Endothelial cell of umbilical vein (primary cell): ENCODE data around the gene ZNF593. TPM values are rescaled to one million over a fixed set of nuclear protein-coding genes. Genes with fewer than 3 reads are reported as not detected.

Experiments used
- BruUV-seq: library from RNA; stranded (reverse); fragments of 400-500 nt; replicated peaks from 2 replicates; lab custom pipeline; 2021; lab: Mats Ljungman, UMichigan
- CTCF ChIA-PET: fragments of 300-600, 350-600 bp; sonication (Branson Sonifier 250); formaldehyde crosslinking; loops from one replicate; lab custom pipeline; 2021; ENCODE audit warnings: antibody characterized with exemption, inconsistent platforms; lab: Charles Lee
- POLR2A ChIA-PET: fragments of 300-600, 350-600 bp; sonication (Branson Sonifier 250); formaldehyde crosslinking; loops from one replicate; lab custom pipeline; 2021; ENCODE audit warnings: antibody characterized with exemption, inconsistent platforms; lab: Charles Lee
- DNase-seq: peaks from one replicate; pipeline ENCODE4 v3.0.0-alpha.2; 2011; ENCODE audit warnings: low read depth, low spot score
- FAIRE-seq: peaks from 2 replicates; lab custom pipeline; 2011; peaks lifted over from hg19 to GRCh38; lab: Jason Lieb, UNC
- H2AFZ ChIP-seq: 2 replicates; pipeline ENCODE4 v1.6.0; 2012; ENCODE audit warnings: low read depth, low read length, control low read depth, inconsistent platforms
- H3K27ac ChIP-seq: 2 replicates; pipeline ENCODE4 v1.5.1; 2011; ENCODE audit warnings: low read depth, mild to moderate bottlenecking, control low read depth, low read length, moderate library complexity; ENCODE audit not compliant: insufficient read depth
- H3K27me3 ChIP-seq, 2 experiments: 2 replicates each; pipeline versions ENCODE4 v1.6.0 to v1.6.1; 2011; ENCODE audit warnings: low read length in 2 of 2, mixed read lengths in 1 of 2; ENCODE audit not compliant: control insufficient read depth in 2 of 2, insufficient read depth in 2 of 2
- H3K36me3 ChIP-seq, 2 experiments: 2 replicates in 1 of 2; 3 replicates in 1 of 2; pipeline ENCODE4 v1.5.1; 2011; ENCODE audit warnings: low read length in 2 of 2, mild to moderate bottlenecking in 1 of 2, moderate library complexity in 1 of 2; ENCODE audit not compliant: control insufficient read depth in 2 of 2, insufficient read depth in 2 of 2; ENCODE audit errors: extremely low read depth in 1 of 2
- H3K4me1 ChIP-seq: 3 replicates; pipeline ENCODE4 v1.5.1; 2011; ENCODE audit warnings: mild to moderate bottlenecking, low read length; ENCODE audit not compliant: control insufficient read depth, insufficient read depth; ENCODE audit errors: extremely low read depth
- H3K4me2 ChIP-seq: 2 replicates; pipeline ENCODE4 v1.6.1; 2011; ENCODE audit warnings: low read length, control low read depth, mixed read lengths; ENCODE audit not compliant: insufficient read depth
- H3K4me3 ChIP-seq, 3 experiments: fragments of 200-600 bp in 1 of 3; sonication (generic), shearing (Covaris generic) in 1 of 3; replicated peaks in 1 of 3; 2 replicates each; pipeline ENCODE4 v1.5.1; 2011 to 2016; ENCODE audit warnings: control low read depth in 3 of 3, low read length in 3 of 3, mild to moderate bottlenecking in 2 of 3, inconsistent platforms in 1 of 3, low read depth in 1 of 3, moderate library complexity in 1 of 3; ENCODE audit not compliant: insufficient read depth in 1 of 3
- H3K79me2 ChIP-seq: 2 replicates; pipeline ENCODE4 v1.6.0; 2012; ENCODE audit warnings: low read length, inconsistent platforms; ENCODE audit not compliant: control insufficient read depth, insufficient read depth
- H3K9ac ChIP-seq: replicated peaks from 2 replicates; pipeline ENCODE3; 2011; ENCODE audit warnings: low read length, control low read depth; ENCODE audit not compliant: insufficient read depth; ENCODE audit errors: extremely low read depth
- H3K9me1 ChIP-seq: replicated peaks from 3 replicates; pipeline ENCODE4 v1.6.0; 2011; ENCODE audit warnings: mild to moderate bottlenecking, low read length; ENCODE audit not compliant: control insufficient read depth, insufficient read depth; ENCODE audit errors: extremely low read depth
- H3K9me3 ChIP-seq: replicated peaks from 2 replicates; pipeline ENCODE4 v1.5.1; 2012; ENCODE audit warnings: low read length, inconsistent platforms; ENCODE audit not compliant: control insufficient read depth, insufficient read depth
- H4K20me1 ChIP-seq: replicated peaks from 2 replicates; pipeline ENCODE3; 2011; ENCODE audit warnings: mild to moderate bottlenecking, low read length; ENCODE audit not compliant: control insufficient read depth, insufficient read depth; ENCODE audit errors: extremely low read depth
- EZH2 ChIP-seq: IDR thresholded peaks from 2 replicates; pipeline ENCODE4 v1.6.1; 2012; ENCODE audit warnings: borderline replicate concordance, low read depth, mild to moderate bottlenecking, moderate library complexity, low read length, inconsistent platforms; ENCODE audit not compliant: severe bottlenecking
- FOS ChIP-seq: IDR thresholded peaks from 2 replicates; pipeline ENCODE4 v1.6.1; 2011; ENCODE audit warnings: mild to moderate bottlenecking, low read length, moderate library complexity, borderline replicate concordance; ENCODE audit not compliant: insufficient read depth
- GATA2 ChIP-seq: IDR thresholded peaks from 2 replicates; pipeline ENCODE4 v1.7.0; 2011; ENCODE audit warnings: low read depth, mild to moderate bottlenecking, moderate library complexity, mixed read lengths, low read length; ENCODE audit not compliant: insufficient read length, insufficient read depth
- JUN ChIP-seq: IDR thresholded peaks from 2 replicates; pipeline ENCODE4 v1.6.1; 2011; ENCODE audit warnings: borderline replicate concordance, low read depth; ENCODE audit not compliant: insufficient read length, insufficient read depth
- MAX ChIP-seq: IDR thresholded peaks from 2 replicates; pipeline ENCODE4 v1.6.1; 2011; ENCODE audit not compliant: insufficient read depth, insufficient read length
- MYC ChIP-seq: IDR thresholded peaks from one replicate; pipeline ENCODE4 v1.6.1; 2011; ENCODE audit warnings: mild to moderate bottlenecking, low read depth, low read length
- POLR2A ChIP-seq: IDR thresholded peaks from 2 replicates; pipeline ENCODE4 v1.6.1; 2012; ENCODE audit warnings: low read depth, mild to moderate bottlenecking, control low read depth, low read length
- POLR2AphosphoS5 ChIP-seq: IDR thresholded peaks from 2 replicates; pipeline ENCODE4 v1.6.1; 2012; ENCODE audit warnings: low read depth, mild to moderate bottlenecking, control low read depth, low read length, moderate library complexity; ENCODE audit not compliant: insufficient read depth
- dilution Hi-C: fragments of 300-500 bp; cut with MboI; formaldehyde crosslinking; loops from one replicate; pipeline ENCODE4 v1.15.0; 2019; ENCODE audit warnings: low sequenced_read_pairs; ENCODE audit not compliant: extremely low pct_ligation_motif_present
- intact Hi-C: fragments of 100-400 bp; cut with micrococcal nuclease; formaldehyde crosslinking; loops from one replicate; pipeline ENCODE4 v1.10.0; 2022
- polyA plus RNA-seq, 4 experiments: library from polyadenylated mRNA; depleted of rRNA in 3 of 4; stranded (reverse) in 3 of 4; unstranded in 1 of 4; fragments of >200 nt; gene quantifications; 2 replicates each; pipeline versions ENCODE4 v1.2.1 to v1.2.3, GENCODE V29; 2011 to 2012; ENCODE audit warnings: missing spikeins in 1 of 4
- total RNA-seq: library from RNA; stranded (reverse); gene quantifications from 2 replicates; pipeline ENCODE4 v1.2.3, GENCODE V29; 2021
- TF ChIP-seq, protein P1 (sequence below), 2 donors: IDR thresholded peaks; 1 replicate in 1 of 2; 2 replicates in 1 of 2; pipeline ENCODE4 v1.5.1; 2011; ENCODE audit warnings: low read length in 2 of 2, mild to moderate bottlenecking in 2 of 2, moderate library complexity in 2 of 2, control low read depth in 1 of 2, inconsistent platforms in 1 of 2, low read depth in 1 of 2; ENCODE audit not compliant: insufficient read depth in 1 of 2; ENCODE audit errors: extremely low read depth in 1 of 2

Gene ZNF593
- total and polyA plus RNA-seq, 2 donors (not counting 3 experiments of a cell fraction or from before 2014, with no cell fraction given): 30.5 to 71.0 TPM

GRCh38 chr1:26148887-26149286 is 20.8 kb upstream of the ZNF593 start:
- no peak overlapping the region for H3K27ac ChIP-seq
- H3K9me1 ChIP-seq: no peaks in the 10 kb centered on the region
- no peak overlapping the region for H2AFZ ChIP-seq
- dilution Hi-C loops: no loop called here
- no TSS peak for BruUV-seq
- intact Hi-C loops: no loop called here
- ChIA-PET POLR2A (no interaction called here), CTCF (interaction anchor here (1.2 kb wide), 1 partner anchor 44 kb away, joined by 4 read pairs; no protein-coding TSS in a partner anchor)
- TF ChIP-seq MYC: no peak
- TF ChIP-seq FOS: no peak
- TF ChIP-seq EZH2: no peak
- TF ChIP-seq MAX: no peak
- TF ChIP-seq POLR2A: no peak
- TF ChIP-seq JUN: no peak
- no peak overlapping the region for H3K4me2 ChIP-seq
- H3K79me2 ChIP-seq: no peaks in the 10 kb centered on the region
- H4K20me1 ChIP-seq: no peaks in the 10 kb centered on the region
- no peaks in the 10 kb centered on the region for H3K4me1 ChIP-seq
- no peaks in the 10 kb centered on the region for H3K9me3 ChIP-seq
- no peak overlapping the region for H3K4me3 ChIP-seq
- no peak overlapping the region for H3K9ac ChIP-seq
- FAIRE-seq (no peak), DNase-seq (no peak)
- H3K27me3 ChIP-seq: no peaks in the 10 kb centered on the region
- no peaks in the 10 kb centered on the region for H3K36me3 ChIP-seq

DNA sequence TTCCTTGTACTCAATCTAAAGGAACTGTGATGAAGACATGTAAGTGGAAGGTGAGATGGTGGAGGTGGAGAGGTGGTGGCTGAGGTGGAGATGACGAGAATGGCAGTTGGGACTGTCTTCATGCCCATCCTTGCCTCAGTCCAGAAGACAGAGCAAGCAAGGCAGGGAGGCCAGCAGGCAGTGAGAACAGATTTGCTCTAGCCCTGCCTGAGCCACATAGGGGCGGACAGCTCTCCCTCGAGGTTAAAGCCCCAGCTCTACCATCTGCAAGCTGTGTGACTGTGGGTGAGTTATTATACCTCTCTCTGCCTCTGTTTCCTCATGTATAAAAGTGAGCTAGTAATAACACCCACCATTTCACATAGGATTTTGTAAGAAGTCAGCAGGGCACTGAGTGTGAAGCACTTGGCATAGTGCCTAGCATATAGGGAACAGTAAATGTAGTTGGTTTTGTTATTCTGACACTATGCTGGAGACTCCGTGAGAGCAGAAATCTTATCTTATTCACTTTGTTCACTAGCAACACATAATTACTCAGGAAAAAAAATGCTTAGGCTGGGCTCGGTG is 15.7 kb upstream of the ZNF593 start:
- DNase-seq: no peak
- no peak overlapping the region for H3K27ac ChIP-seq
- H3K4me3 ChIP-seq: no peak overlapping the region
- H3K9me3 ChIP-seq: no peaks in the 10 kb centered on the region
- dilution Hi-C loops (no loop called here), intact Hi-C loops (loop anchor here (10.0 kb wide), 1 partner anchor 249 kb away; the partner anchor contains the start of gene STMN1)
- peaks cover 32% of the 10 kb centered on the region for H3K4me1 ChIP-seq
- H3K36me3 ChIP-seq: no peaks in the 10 kb centered on the region
- no peaks in the 10 kb centered on the region for H3K9me1 ChIP-seq
- no peak overlapping the region for H2AFZ ChIP-seq
- H4K20me1 ChIP-seq: no peaks in the 10 kb centered on the region
- no TSS peak for BruUV-seq
- ChIA-PET CTCF (interaction anchor here (5.6 kb wide), 2 partner anchors 10 to 16 kb away, joined by 36 to 69 read pairs; partner anchors contain the start of genes C1orf232 and ZNF593), POLR2A (no interaction called here)
- TF ChIP-seq GATA2: no peak
- TF ChIP-seq JUN: no peak
- no peak for TF ChIP-seq POLR2A
- no peak for TF ChIP-seq FOS
- no peak for TF ChIP-seq MYC
- no peak for TF ChIP-seq MAX
- no peak for TF ChIP-seq EZH2
- TF ChIP-seq, protein P1, sequence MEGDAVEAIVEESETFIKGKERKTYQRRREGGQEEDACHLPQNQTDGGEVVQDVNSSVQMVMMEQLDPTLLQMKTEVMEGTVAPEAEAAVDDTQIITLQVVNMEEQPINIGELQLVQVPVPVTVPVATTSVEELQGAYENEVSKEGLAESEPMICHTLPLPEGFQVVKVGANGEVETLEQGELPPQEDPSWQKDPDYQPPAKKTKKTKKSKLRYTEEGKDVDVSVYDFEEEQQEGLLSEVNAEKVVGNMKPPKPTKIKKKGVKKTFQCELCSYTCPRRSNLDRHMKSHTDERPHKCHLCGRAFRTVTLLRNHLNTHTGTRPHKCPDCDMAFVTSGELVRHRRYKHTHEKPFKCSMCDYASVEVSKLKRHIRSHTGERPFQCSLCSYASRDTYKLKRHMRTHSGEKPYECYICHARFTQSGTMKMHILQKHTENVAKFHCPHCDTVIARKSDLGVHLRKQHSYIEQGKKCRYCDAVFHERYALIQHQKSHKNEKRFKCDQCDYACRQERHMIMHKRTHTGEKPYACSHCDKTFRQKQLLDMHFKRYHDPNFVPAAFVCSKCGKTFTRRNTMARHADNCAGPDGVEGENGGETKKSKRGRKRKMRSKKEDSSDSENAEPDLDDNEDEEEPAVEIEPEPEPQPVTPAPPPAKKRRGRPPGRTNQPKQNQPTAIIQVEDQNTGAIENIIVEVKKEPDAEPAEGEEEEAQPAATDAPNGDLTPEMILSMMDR (IDR thresholded peaks at IDR 0.05; ENCODE audit: extremely low read depth in 1 of 2, insufficient read depth in 1 of 2, low read depth in 1 of 2, low read length in 2 of 2): no peak
- no peak for TF ChIP-seq POLR2AphosphoS5
- H3K27me3 ChIP-seq: no peaks in the 10 kb centered on the region
- no peaks in the 10 kb centered on the region for H3K79me2 ChIP-seq
- H3K9ac ChIP-seq: no peak overlapping the region
- H3K4me2 ChIP-seq: no peak overlapping the region
- FAIRE-seq: no peak
